HG03469 (cell line): ENCODE measurements around the gene FUT3.
"Not testable (repeated sequence)": the region's sequence is repeated elsewhere in the genome, so short reads cannot be mapped to it uniquely, and the experiment has no call there.

Experiments
- ATAC-seq: cut with Tn5 transposase; IDR thresholded peaks from one replicate; pipeline ENCODE4 v1.9.1; 2021; ENCODE audit warnings: mild to moderate bottlenecking, moderate library complexity, moderate number of reproducible peaks; ENCODE audit not compliant: unreplicated experiment

The FUT3 gene

DNA sequence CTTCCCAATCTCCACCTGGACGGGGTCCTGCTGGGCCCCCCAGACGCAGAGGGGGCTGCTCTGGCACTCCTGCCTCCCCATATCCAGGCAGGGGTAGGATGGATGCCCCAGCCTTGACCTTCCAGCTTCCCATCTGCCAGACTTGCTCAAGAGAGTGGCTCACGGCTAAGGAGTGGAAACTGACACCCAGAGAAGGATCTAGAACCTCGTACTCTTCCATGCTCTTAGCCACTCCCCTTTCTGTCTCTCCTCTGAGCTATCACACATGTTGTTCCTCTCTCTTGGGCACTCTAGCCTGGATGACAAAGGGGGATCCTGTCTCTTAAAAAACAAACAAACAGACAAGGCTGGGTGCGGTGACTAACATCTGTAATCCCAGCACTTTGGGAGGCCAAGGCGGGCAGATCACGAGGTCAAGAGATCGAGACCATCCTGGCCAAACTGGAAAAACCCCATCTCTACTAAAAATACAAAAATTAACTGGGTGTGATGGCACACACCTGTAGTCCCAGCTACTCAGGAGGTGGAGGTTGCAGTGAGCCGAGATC lies 31.2 kb upstream of the FUT3 start:
- no peak for ATAC-seq

DNA sequence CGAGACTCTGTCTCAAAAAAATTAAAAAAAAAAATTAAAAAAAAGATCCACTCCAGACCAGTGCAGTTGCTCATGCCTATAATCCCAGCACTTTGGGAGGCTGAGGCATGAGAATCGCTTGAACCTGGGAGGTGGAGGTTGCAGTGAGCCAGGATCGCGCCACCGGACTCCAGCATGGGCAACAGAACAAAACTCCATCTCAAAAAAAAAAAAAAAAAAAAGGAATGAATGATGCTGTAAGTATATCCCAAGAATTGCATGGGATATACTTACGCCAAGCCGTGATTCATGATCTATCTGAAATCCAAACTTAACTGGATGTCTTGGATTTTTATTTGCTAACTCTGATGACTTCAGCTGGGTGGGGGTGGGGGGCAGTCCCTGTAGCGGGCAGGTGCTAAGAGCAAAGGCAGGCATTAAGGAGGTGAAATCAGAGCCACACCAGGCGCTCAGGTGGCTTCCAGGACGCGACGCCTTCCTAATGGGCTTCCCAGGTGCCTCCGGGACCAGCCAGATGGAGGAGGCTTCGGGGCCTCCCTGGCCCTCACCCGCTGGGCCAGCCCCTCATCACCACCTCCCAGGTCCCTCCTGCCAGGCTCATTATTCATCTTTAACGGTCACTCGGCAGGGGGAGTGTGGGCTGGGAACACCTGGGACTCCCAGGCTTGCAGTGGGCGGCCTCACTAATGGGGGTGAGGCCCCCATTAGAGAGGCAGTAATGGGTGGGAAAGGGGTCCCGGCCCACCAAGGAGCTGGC lies 30.5 kb upstream of the FUT3 start:
- ATAC-seq: no peak

DNA sequence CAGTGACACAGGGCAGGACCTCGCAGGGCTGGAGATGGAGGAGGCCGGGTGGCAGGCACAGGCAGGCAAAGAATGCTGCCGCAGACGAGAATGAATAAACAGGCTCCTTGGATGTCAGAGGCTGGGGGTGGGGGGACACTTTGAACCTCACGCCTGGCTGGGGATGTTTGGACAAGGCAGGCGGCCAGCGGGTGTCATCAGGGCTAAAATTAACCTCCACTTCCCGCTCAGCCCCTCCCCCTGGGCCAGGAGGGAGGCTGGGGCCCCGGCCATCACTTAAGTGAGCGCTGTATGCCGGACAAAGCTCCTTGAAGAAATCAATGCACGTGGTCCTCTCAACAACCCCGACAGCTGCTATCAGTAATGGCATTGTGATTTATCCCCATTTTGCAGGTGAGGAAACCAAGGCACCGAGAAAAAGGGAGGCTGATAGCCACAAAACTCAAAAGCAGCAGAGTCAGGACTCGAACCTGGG lies 29.4 kb upstream of the FUT3 start:
- ATAC-seq: no peak

DNA sequence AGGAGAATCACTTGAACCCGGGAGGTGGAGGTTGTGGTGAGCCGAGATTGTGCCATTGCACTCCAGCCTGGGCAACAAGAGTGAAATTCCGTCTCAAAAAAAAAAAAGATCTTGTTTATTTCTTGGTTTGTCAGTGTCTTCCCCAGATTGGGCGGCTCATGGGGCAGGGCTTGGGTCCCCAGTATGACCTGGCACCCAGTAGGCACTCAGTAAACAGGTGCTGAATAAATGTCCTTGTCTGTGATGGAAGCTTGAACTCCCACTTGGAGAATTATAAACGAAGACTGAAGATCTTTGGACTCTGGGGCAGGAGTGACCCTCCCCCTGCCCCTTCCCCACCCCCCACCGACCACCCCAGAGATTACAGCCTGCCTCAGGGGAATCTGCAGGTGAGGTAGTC lies 28.9 kb upstream of the FUT3 start:
- no peak for ATAC-seq

DNA sequence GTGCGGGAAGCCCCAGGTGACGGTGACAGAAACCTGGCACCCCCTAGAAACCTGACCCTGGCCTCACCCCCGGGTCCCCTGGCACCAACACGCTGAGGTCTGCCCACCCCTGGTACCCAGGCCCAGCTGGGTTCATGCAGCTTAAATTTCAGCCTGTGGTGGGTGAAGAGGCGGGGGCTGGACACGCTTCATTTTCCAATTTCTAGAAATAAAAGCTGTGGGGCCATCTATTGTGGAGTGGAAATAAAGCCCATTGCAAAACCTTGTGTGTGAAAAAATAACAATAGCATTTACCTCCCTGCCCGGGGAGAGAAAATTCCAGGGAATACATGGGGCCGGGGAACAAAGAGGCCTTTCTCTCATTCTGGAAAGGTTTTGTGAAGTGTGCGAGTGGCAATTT lies 26.6 kb upstream of the FUT3 start:
- no peak for ATAC-seq

DNA sequence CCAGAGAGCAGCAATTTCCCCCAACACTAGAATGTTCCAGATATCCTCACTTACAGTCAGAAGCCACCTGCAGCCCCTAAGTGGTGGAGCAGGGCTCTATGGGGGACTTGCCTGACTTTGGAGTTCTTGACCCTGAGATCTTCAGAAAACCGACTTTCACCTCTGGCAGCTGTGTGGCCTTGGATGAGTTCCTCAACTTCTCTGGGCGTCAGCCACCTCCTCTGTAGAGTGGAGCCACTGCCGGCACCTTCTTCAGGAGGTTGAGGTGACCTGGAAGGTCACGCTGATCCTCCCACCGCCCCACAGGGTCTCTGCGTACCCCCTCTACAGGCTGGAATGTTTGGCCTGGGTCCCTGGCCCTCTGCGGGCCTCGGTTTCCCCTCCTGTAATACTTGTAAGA lies 26.2 kb upstream of the FUT3 start:
- no peak for ATAC-seq

DNA sequence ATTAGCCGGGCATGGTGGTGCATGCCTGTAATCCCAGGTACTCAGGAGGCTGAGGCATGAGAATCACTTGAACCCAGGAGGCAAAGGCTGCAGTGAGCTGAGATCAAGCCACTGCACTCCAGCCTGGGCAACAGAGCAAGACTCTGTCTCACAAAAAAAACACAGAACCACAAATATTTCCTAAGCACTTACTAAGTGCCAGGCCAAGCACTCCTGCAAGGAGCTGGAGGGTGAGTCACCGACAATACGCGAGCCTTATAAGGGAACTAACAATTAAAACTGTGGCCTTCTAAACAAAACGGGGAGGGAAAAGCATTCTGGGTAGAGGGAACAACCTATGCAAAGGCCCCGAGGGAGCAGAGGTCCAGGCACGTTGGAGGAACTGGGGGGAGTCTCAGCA lies 23.2 kb upstream of the FUT3 start:
- ATAC-seq: not testable (repeated sequence)

DNA sequence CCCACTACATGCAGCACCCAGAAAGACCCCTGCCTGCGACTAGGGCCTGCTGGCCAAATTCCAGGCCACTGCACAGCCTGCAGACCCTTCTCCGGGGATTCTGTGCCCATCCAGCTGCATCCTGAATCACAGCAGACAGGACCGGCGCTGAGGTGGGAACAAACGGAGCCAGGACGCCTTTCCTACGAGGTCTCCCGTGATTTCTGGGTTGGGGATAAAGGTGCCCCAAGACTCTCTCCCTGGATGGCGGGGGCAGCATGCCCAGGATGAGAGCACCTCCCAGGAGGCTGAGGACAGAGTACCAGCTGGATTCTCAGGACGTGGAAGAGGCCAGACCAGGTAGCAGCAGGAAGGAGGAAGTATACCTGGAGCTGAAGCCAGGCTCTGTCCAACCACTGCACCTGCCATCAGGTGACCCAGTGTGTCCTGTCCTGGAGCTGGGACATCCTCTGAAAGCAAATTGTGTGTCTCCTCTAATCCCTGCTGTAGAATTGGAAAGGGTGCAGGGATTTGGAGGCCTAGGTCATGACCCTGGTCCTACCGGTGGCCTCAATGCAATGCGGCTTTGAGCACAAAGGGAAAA lies 22.5 kb upstream of the FUT3 start:
- ATAC-seq: no peak

DNA sequence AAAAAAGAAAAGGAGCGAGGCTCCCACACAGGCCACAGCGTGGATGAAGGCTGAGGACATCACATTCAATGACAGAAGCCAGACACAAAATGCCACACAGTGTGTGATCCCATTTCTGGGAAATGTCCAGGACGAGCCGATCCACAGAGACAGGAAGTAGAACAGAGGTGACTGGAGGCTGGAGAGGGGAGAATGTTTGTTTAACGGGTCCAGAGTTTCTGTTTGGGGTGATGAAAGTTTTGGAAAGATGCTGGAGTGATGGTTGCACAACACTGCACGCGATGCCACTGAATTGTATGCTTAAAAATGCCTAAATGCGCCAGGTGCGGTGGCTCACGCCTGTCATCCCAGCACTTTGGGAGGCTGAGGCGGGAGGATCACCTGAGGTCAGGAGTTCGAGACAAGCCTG lies 19.7 kb upstream of the FUT3 start:
- ATAC-seq: no peak

DNA sequence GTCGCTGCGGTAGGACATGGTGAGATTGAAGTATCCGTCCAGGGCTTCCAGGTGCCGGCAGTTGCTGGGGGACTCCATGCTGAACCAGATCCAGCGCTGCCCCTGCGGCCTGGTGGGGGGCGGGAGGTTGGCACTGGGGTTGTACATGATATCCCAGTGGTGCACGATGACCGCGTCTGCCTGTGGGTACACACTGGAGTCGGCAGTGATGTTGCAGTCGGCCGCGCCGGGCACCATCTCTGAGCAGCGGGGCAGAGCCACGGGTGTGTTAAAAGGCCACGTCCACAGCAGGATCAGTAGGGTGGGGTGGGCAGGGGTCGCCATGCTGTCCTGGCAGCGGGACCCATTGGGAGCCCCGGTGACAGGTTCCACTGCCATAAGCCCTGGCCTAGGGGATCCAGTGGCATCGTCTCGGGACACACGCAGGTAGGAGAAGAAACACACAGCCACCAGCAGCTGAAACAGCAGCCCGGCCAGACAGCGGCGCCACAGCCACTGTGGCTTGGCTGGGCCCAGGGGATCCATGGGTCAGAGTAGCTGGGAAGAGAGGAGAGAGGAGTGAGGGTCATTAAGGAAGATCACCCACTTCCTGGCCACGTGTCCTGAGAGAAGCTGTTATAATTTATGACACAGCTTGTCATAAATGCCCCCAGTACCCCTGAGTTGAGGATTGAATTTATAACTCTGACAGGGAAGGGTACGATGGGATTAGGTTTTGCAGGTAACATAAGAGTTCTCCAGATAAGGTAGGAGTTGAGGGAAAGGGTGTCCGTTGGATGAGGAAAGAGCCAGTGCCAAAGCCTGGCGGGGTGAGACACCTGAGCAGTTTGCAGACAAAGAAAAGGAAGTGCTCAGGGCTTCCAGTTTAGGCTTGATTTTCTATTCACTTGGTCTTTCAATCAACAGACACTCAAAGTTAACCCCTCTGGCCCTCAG lies 16.2 kb upstream of the FUT3 start:
- ATAC-seq: no peak

DNA sequence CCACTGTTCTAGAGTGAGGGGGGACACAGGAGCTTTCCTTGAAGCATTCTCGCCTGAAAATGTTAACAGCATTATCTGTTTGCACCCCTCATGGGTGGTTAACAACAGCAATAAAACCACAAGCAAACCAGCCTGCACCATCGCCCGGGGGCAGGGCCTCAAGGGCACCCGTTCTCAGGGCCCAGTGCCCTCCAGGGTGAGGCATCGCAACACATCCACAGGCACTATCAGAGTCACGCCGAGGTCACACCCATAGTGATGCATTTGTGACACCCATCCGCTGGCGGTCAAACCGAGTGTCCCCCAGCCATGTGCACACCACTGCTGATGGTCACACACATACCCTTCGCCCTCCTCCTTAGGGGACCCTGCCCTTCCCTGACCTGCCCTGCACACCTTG lies 14.5 kb upstream of the FUT3 start:
- ATAC-seq: no peak

DNA sequence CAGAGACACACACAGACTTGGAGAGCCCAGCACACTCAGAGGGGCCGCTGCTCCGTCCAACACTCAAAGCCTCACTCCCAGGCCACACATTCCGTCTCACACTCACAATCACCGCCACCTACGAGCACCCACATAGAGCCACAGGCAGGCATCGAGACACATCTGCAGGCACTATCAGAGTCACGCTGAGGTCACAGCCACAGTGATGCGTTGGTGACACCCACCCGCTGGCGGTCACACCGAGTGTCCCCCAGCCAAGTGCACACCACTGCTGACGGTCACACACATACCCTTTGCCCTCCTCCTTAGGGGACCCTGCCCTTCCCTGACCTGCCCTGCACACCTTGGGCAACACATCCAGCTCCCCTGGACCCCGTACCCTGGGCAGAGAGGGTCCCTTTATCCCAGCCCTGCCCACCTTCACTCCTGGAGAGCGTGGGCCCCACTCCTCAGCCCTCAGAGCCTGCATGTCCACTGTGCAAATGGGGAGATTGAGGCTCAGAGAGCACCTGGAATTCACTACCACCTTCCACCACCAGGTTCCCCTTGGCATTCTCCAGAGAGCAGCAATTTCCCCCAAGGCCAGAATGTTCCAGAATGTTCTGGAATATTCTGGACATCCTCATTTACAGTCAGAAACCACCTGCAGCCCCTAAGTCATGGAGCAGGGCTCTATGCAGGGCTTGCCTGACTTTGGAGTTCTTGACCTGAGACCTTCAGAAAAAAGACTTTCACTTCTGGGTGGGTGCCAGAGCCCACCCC lies 13.7 kb upstream of the FUT3 start:
- no peak for ATAC-seq

DNA sequence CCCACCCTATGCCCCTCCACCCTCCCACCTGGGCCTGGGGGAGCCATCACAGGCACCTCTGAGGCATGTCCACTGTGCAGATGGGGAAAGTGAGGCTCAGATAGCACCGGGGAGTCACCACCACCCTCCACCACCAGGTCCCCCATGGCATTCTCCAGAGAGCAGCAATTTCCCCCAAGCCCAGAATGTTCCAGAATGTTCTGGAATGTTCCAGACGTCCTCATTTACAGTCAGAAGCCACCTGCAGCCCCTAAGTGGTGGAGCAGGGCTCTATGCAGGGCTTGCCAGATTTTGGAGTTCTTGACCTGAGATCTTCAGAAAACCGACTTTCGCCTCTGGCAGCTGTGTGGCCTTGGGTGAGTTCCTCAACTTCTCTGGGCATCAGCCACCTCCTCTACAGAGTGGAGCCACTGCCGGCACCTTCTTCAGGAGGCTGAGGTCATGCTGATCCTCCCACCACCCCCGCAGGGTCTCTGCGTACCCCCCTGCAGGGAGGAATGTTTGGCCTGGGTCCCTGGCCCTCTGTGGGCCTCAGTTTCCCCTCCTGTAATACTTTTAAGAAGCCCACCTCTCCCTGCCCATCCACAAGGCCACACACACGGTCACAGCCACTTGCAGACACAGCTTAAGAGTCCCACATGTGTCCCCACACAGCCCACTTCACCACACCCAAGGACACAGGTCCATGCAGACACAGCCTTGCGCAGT lies 12.9 kb upstream of the FUT3 start:
- ATAC-seq: no peak

DNA sequence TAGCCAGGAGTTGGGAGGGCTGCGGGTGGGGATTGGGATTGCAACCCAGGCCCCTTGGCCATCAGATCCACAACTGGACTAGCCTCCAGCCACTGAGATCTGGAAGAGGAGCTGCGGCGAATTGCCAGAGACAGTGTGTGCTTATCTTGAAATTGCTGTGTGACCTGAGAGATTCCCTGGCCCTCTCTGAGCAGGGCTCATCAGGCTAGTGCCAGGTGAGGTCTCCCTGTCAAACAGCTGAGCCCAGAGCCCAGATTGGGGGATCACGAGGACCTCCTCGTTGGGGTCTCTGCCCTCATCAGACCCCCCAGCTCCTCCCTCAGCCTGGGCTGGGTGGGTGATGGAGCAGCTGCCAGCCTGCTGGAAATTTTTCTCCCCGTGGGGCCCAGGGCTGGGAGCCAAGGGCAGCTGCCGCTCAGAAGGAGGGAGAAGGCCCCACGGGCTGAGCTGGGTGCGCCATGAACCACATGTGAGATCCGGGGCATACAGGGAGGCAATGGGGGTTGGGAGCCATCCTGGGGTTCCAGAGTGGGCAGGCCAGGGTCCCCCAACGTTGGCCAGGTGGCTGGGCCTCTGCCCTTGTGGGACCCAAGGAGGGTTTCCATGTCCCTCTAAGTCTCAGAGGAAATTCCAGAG lies 11.9 kb upstream of the FUT3 start:
- ATAC-seq: no peak

DNA sequence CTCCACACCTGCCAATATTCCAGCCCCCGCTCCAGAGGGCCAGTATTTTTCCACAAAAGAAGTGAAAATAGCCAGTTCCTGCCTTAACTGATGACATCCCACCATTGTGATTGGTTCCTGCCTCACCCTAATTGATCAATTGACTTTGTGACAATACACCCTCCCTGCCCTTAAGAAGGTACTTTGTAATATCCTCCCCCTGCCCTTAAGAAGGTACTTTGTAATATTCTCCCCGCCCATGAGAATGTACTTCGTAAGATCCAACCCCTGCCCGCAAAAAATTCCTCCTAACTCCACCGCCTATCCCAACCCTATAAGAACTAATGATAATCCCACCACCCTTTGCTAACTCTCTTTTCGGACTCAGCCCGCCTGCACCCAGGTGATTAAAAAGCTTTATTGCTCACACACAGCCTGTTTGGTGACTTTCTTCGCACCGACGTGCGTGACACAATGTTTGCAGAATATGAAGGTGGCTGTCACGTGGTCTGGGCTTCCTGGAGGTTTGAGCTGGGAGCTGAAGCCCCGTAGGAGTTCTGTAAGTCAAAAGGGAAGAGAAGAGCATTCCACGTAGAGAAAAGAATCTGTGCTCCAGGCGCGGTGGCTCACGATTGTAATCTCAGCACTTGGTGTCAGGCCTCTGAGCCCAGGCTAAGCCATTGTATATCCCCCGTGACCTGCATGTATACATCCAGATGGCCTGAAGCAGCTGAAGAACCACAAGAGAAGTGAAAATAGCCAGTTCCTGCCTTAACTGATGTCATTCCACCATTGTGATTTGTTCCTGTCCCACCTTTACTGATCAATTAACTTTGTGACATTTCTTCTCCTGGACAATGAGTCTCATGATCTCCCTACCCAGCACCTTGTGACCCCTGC lies 6.2 kb upstream of the FUT3 start:
- ATAC-seq: no peak

DNA sequence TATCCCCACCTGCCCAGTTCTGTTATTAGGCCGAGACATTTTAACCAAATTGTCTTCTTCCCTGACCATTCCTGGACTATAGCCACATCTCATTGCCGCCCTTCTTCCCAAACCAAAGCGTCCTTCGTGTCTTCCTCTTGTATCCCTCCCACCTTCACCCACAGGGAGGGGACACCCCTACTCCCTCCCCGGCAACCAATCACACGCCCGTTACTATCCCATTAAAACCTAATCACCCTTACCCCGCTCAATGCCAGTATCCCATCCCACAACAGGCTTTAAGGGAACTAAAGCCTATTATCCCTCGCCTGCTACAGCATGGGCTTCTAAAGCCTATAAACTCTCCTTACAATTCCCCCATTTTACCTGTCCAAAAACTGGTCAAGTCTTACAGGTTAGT lies 3.9 kb upstream of the FUT3 start:
- ATAC-seq: not testable (repeated sequence)

DNA sequence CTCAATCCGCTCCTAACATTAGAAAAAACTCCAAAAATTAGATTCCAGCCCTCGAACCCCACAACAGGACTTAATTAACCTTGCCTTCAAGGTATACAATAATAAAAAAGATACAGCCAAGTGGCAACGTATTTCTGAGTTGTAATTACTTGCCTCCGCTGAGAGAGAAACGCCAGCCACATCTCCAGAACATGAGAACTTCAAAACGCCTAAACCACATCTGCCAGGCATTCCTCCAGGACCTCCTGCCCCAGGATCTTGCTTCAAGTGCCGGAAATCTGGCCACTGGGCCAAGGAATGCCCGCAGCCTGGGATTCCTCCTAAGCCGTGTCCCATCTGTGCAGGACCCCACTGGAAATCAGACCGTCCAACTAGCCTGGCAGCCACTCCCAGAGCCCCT lies 2.9 kb upstream of the FUT3 start:
- not testable (repeated sequence) for ATAC-seq

DNA sequence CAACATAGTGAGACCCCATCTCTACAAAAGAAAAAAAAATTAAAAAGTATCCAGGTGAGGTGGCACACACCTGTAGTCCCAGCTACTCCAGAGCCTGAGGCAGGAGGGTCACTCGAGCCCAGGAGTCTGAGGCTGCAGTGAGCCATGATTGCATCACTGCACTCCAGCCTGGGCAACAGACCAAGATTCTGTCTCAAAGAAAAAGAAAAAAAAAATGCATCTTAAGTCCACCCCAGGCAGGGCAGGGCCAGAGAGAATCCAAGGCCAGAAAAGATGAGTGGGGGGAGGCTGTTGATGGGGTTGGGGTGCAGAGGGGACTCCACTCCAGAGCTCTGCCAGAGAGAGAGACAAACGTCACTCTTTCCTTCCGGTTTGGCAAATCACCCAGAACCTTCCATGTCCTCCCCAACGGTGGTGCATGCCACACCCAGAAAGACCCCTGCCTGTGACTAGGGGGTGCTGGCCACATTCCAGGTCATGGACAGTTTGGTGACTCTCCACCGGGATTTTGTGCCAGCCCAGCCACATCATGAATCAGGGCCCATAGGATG lies 431 bp downstream of the FUT3 start:
- ATAC-seq: no peak
